Fibroblast of lung (primary cell): Measurements from ENCODE around the gene TRIM34. TPM values are rescaled to one million over a fixed set of nuclear protein-coding genes. Genes with fewer than 3 reads are reported as not detected.
A peak's percentile ranks its signal among the peaks of the same experiment; 100 is the strongest.

Experiments used
- DNase-seq, 2 donors: peaks; one replicate each; pipeline versions ENCODE4 v3.0.0 to v3.0.0-alpha.2; 2010; ENCODE audit warnings: low read depth in 2 of 2
- H2AFZ ChIP-seq: 2 replicates; pipeline ENCODE4 v1.5.1; 2012; ENCODE audit warnings: low read length, control low read depth, inconsistent platforms
- H3K27ac ChIP-seq: 2 replicates; pipeline ENCODE4 v1.5.1; 2011; ENCODE audit warnings: low read length, control low read depth; ENCODE audit not compliant: insufficient read depth
- H3K27me3 ChIP-seq: 2 replicates; pipeline ENCODE4 v1.5.1; 2011; ENCODE audit warnings: mild to moderate bottlenecking, low read length; ENCODE audit not compliant: control insufficient read depth, insufficient read depth
- H3K36me3 ChIP-seq: 2 replicates; pipeline ENCODE4 v1.5.1; 2011; ENCODE audit warnings: low read length; ENCODE audit not compliant: control insufficient read depth, insufficient read depth
- H3K4me1 ChIP-seq: 2 replicates; pipeline ENCODE4 v1.5.1; 2011; ENCODE audit warnings: low read length; ENCODE audit not compliant: control insufficient read depth, insufficient read depth; ENCODE audit errors: extremely low read depth
- H3K4me2 ChIP-seq: 2 replicates; pipeline ENCODE4 v1.5.1; 2011; ENCODE audit warnings: low read length, control low read depth; ENCODE audit not compliant: insufficient read depth; ENCODE audit errors: extremely low read depth
- H3K4me3 ChIP-seq, 4 experiments: fragments of 200-600 bp in 1 of 4; sonication (generic) in 1 of 4; replicated peaks in 1 of 4; 2 replicates each; pipeline ENCODE4 v1.5.1; 2011 to 2016; ENCODE audit warnings: low read length in 4 of 4, low read depth in 3 of 4, mild to moderate bottlenecking in 3 of 4, control low read depth in 2 of 4, inconsistent platforms in 1 of 4, mixed read lengths in 1 of 4; ENCODE audit not compliant: insufficient read depth in 1 of 4; ENCODE audit errors: control extremely low read depth in 1 of 4
- H3K79me2 ChIP-seq: 2 replicates; pipeline ENCODE4 v1.5.1; 2012; ENCODE audit warnings: mild to moderate bottlenecking, low read length, inconsistent platforms; ENCODE audit not compliant: control insufficient read depth, insufficient read depth
- H3K9ac ChIP-seq: 2 replicates; pipeline ENCODE4 v1.5.1; 2011; ENCODE audit warnings: mild to moderate bottlenecking, low read length, control low read depth; ENCODE audit not compliant: insufficient read depth
- H3K9me3 ChIP-seq: 2 replicates; pipeline ENCODE4 v1.5.1; 2012; ENCODE audit warnings: low read depth, low read length; ENCODE audit not compliant: control insufficient read depth, insufficient read depth
- H4K20me1 ChIP-seq: 2 replicates; pipeline ENCODE4 v1.5.1; 2011; ENCODE audit warnings: low read length; ENCODE audit not compliant: control insufficient read depth, insufficient read depth; ENCODE audit errors: extremely low read depth
- CTCF ChIP-seq, 2 donors: IDR thresholded peaks in 1 of 2; conservative IDR thresholded peaks in 1 of 2; 1 replicate in 1 of 2; 2 replicates in 1 of 2; pipeline ENCODE4 v1.5.1; 2011 to 2012; ENCODE audit warnings: low read length in 2 of 2, control low read depth in 1 of 2, inconsistent platforms in 1 of 2, low read depth in 1 of 2, mild to moderate bottlenecking in 1 of 2
- EZH2 ChIP-seq: IDR thresholded peaks from 2 replicates; pipeline ENCODE4 v1.5.1; 2012; ENCODE audit warnings: low read length, control low read depth, mild to moderate bottlenecking; ENCODE audit errors: missing control alignments
- polyA plus RNA-seq, 2 donors: library from polyadenylated mRNA; depleted of rRNA in 1 of 2; stranded (reverse) in 1 of 2; unstranded in 1 of 2; fragments of >200 nt; gene quantifications; 2 replicates each; pipeline ENCODE4 v1.2.1, GENCODE V29; 2011 to 2012; ENCODE audit warnings: missing spikeins in 1 of 2
- total RNA-seq: library from RNA; depleted of rRNA; stranded (reverse); fragments of >200 nt; gene quantifications from 2 replicates; pipeline ENCODE4 v1.2.1, GENCODE V29; 2014

TRIM34 gene
- total and polyA plus RNA-seq, 2 donors (not counting 1 experiment from before 2014, with no cell fraction given) = 17.8 to 18.5 TPM

DNA sequence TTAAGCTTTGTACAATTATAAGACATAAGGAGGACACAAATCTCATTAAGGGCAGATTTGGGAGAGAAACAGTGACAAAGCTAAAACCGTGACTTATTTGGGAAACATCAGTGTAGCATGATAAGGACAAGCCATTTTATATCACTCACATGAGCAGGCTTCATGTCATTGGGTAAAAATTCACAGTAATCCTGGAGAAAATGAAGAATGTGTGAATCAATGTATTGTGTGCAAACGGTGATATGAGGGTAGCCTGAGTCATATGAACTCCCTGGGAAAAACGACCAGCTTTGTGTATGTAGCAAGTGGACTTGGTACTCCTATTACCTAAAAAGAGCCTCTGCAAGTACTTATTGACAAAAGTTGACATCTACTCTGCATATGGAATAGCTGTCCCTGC is 6.0 kb upstream of the TRIM34 start:
- H3K4me2 ChIP-seq = no peak overlapping the region
- no peaks in the 10 kb centered on the region for H3K9me3 ChIP-seq
- DNase-seq = peak; percentile 53 to 86
- H3K27me3 ChIP-seq = no peaks in the 10 kb centered on the region
- H4K20me1 ChIP-seq = no peaks in the 10 kb centered on the region
- no peaks in the 10 kb centered on the region for H3K36me3 ChIP-seq
- peaks cover 17% of the 10 kb centered on the region for H3K4me1 ChIP-seq
- peak overlapping the region; percentile 51 for H3K27ac ChIP-seq
- TF ChIP-seq CTCF (conservative IDR thresholded peaks at IDR 0.05 in 1 of 2, IDR thresholded peaks at IDR 0.05 in 1 of 2; ENCODE audit: low read depth in 1 of 2, low read length in 2 of 2) (no peak), EZH2 (no peak)
- no peak overlapping the region for H3K9ac ChIP-seq
- no peaks in the 10 kb centered on the region for H3K79me2 ChIP-seq
- no peak overlapping the region for H2AFZ ChIP-seq
- H3K4me3 ChIP-seq = no peak overlapping the region

DNA sequence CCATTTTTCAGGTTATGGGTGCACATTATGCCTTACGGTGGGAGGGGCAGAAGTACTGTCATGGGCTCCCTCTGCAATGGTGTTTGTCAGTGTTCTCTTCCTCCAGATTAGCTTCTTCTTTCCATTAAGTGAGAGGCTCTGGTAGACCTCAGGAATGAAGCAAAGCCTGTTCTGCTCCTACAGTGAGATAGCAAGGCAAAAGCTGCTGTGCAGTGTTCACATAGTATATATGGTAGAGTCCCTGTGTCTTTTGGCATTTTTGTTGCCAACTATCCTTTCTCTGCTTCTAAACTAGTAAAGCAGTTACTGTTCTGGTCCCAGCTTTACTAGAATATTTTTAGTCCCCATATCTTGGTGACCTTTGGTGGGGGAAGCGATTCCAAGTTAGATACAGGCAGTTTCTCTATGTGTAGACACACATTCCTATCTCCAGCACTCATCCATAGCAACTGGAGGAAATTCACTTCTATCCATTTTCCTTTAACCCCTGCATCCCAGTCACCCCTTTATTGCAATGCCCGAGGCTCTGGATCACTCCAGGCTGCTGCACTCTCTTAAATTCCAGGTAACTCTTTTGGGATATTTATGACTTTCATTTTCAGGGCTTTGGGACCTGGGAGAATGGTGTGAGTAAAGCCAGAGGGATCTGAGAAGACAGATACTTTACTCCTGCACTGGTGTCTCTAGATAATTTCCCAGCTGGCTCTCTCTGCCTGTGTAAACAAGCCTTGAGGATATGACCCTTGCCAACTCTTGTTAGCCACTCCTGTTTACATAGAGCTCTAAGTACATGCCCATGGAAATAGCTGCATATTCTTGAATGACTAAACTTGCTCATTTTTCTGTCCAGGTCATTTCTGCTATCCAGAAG is 3.9 kb upstream of the TRIM34 start:
- Histone ChIP-seq H3K9me3 (no peaks in the 10 kb centered on the region), H3K36me3 (no peaks in the 10 kb centered on the region), H3K4me3 (peak overlapping the region in 2 of 4 experiments; percentile 2 to 11), H3K4me2 (peak overlapping the region; percentile 87), H3K4me1 (peaks cover 17% of the 10 kb centered on the region), H2AFZ (peak overlapping the region; percentile 60), H3K27me3 (no peaks in the 10 kb centered on the region), H3K9ac (no peak overlapping the region), H4K20me1 (no peaks in the 10 kb centered on the region), H3K27ac (peak overlapping the region; percentile 88), H3K79me2 (no peaks in the 10 kb centered on the region)
- peak; percentile 89 to 93 for DNase-seq
- TF ChIP-seq CTCF (conservative IDR thresholded peaks at IDR 0.05 in 1 of 2, IDR thresholded peaks at IDR 0.05 in 1 of 2; ENCODE audit: low read depth in 1 of 2, low read length in 2 of 2) (no peak), EZH2 (no peak)

DNA sequence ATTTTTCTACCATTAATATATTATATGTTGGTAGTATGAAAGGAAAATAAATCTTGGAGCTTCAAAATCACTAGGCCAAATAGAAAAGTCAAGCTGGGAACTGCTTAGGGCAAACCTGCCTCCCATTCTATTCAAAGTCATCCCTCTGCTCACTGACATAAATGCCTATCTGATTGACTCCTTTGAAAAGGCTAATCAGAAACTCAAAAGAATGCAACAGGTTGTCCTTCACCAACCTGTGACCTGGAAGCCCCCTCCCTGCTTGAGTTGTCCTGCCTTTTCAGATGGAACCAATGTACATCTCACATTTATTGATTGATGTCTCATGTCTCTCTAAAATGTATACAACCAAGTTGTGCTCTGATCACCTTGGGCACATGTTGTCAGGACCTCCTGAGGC is 3.2 kb upstream of the TRIM34 start:
- no peaks in the 10 kb centered on the region for H3K9me3 ChIP-seq
- H2AFZ ChIP-seq = no peak overlapping the region
- H4K20me1 ChIP-seq = no peaks in the 10 kb centered on the region
- no peaks in the 10 kb centered on the region for H3K27me3 ChIP-seq
- H3K4me1 ChIP-seq = peaks cover 17% of the 10 kb centered on the region
- H3K4me3 ChIP-seq = no peak overlapping the region
- H3K4me2 ChIP-seq = peak overlapping the region; percentile 87
- no peak for DNase-seq
- no peak overlapping the region for H3K9ac ChIP-seq
- no peaks in the 10 kb centered on the region for H3K36me3 ChIP-seq
- H3K79me2 ChIP-seq = no peaks in the 10 kb centered on the region
- TF ChIP-seq EZH2 (no peak), CTCF (conservative IDR thresholded peaks at IDR 0.05 in 1 of 2, IDR thresholded peaks at IDR 0.05 in 1 of 2; ENCODE audit: low read depth in 1 of 2, low read length in 2 of 2) (no peak)
- peak overlapping the region; percentile 88 for H3K27ac ChIP-seq
